ENCODE data around the gene CLK3.

GRCh38 chr15:74669627-74670026 is 54.0 kb downstream of the CLK3 start:
- TF ChIP-seq TAF1 (IDR thresholded peaks at IDR 0.05; ENCODE audit: borderline replicate concordance, insufficient read depth, low read length) (no peak), REST (IDR thresholded peaks at IDR 0.05; ENCODE audit: insufficient read depth in 1 of 2, low read depth in 2 of 2, low read length in 2 of 2) (no peak)
